T-helper 2 cell (primary cell): ENCODE results near the gene CTAGE6.
"Not testable (repeated sequence)": the region's sequence is repeated elsewhere in the genome, so short reads cannot be mapped to it uniquely, and the experiment has no call there.

Experiments used
- DNase-seq, 5 experiments: peaks; one replicate each; pipeline versions ENCODE4 v3.0.0 to v3.0.0-alpha.2; 2012 to 2022
- total RNA-seq, 2 donors: gene quantifications; one replicate each; lab custom pipeline; 2026; lab: John Stamatoyannopoulos, UW

Gene CTAGE6
- total RNA-seq, result 0 to 0.13 reads per million in 2 donors

- DNase-seq, result not testable (repeated sequence)
Observed at GRCh38 chr7:143757596-143757995, at the start of gene CTAGE6. Gene CTAGE6, minus strand, starts transcription at chr7:143757696. Its CDS starts 38 bp downstream, at chr7:143757658.

- not testable (repeated sequence) for DNase-seq
Observed at GRCh38 chr7:143806664-143807071, 49.2 kb upstream of the CTAGE6 start.

- DNase-seq, result not testable (repeated sequence)
Observed at GRCh38 chr7:143797896-143798290, 40.4 kb upstream of the CTAGE6 start.

DNA sequence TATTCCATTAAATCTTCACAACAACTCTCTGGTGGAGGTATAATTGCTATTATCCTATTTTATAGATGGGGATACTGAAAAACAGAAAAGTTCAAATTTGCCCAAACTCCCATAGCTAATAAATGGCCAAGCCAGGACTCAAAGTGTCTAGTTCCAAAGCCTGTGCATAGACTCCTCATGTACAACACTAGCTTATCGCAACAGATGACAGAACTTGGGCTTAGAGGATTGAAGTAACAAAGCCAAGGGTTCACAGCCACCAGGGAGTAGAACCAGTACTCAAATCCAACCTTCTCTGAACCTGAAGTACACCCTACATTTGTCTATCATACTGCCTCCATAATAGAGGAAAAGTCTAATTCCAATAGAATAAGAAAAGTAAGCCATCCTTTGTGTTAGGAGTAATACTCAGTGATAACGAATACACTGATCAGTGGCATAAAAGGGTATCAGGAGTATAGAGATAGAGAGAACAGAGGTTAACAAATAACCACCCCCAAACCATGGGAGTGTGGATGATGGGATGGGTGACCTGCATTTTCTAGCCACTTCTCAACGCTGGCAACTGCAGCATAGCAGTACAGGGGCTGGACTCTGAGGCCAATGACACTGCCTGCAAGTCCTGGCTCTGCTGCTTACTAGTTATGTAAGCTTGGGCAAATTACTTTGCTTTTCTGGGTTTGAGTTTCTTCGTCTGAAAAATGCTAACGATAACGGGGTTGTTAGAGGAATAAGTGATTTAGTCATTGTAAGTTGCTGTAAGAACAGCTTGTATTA, 39.8 kb upstream of the CTAGE6 start:
- not testable (repeated sequence) for DNase-seq

- not testable (repeated sequence) for DNase-seq
Observed at GRCh38 chr7:143795653-143796052, 38.2 kb upstream of the CTAGE6 start.

DNA sequence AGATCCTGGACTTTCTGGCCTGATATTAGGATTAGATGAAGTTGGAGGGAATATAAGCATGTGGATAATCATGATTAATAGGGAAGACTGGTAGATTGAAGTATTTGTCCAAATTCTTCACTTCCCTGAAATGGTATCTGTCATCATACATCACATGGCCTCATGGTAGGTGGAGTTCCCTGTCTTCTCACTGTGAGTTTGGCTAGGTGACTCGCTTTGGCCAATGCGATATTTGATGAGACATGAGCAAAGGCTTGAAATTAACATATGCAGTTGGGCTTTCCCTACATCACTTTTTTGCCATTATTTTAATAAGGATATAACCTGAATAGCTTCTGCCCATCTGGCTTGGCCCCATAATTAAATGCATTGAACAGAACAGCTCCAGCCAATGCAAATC, 35.1 kb upstream of the CTAGE6 start:
- DNase-seq, result not testable (repeated sequence)

DNA sequence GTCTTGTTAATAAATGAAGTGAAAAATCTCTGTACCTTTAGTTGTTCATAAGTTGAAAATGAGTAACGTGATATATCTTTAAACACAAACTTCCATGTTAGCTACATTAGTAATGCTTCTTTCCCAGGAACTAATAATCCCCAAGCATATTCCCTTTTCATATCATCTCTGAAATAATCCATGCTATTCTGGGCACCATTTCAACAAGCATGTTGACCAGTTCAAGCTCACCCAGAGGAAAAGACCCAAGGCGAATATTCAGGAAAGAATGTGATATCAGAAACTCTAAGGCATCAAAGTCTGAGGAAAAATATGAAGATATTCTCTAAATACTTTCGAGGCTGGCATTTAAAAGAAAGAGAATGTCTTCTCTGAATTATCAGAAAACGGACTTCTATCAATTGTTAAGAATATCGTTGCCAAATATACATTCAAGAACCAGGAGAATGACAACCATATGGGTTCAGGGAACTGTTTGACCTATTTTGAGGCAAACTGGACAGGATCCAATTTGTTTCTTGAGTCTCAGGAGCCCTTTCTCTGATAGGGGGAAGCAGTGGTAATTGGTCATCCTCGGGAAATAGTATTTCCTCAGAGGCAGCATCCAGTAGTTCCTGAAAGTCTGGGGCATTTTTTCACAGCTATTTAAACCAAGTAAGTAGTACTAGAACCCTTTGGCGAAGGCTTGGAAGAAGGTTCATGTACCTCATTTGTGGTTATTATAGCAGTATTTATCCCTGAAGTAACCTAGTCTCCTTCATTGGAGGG, 28.1 kb upstream of the CTAGE6 start:
- not testable (repeated sequence) for DNase-seq

DNA sequence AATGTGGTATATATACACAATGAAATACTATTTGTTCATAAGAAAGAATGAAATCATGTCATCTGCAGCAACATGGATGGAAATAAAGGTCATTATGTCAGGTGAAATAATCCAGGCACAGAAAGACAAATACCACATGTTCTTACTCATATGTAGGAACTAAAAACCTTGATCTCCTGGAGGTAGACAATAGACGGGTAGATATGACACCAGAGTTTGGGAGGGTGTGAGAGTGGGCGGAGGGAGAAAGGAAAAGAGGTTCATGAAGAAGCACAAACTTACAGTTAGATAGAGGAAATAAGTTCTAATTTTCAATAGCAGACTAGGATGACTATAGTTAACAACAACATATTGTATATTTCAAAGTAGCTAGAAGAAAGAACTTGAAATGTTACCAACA, 22.1 kb upstream of the CTAGE6 start:
- not testable (repeated sequence) for DNase-seq

- DNase-seq, result not testable (repeated sequence)
Observed at GRCh38 chr7:143772738-143773468, 15.4 kb upstream of the CTAGE6 start.

DNA sequence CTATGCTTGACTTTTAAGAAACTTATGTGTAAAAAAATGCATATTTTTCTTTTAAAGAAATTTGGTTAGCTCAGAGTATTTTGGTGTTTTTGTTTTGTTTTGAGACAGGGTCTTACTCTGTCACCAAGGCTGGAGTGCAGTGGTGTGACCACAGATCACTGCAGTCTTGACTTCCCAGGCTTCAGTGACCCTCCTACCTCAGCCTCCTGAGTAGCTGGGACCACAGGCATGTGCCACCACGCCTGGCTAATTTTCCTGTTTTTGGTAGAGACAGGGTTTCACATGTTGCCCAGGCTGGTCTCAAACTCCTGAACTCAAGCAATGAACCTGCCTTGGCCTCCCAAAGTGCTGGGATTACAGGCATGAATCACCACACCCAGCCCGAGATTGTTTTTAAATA, 10.0 kb upstream of the CTAGE6 start:
- DNase-seq, result not testable (repeated sequence)

DNA sequence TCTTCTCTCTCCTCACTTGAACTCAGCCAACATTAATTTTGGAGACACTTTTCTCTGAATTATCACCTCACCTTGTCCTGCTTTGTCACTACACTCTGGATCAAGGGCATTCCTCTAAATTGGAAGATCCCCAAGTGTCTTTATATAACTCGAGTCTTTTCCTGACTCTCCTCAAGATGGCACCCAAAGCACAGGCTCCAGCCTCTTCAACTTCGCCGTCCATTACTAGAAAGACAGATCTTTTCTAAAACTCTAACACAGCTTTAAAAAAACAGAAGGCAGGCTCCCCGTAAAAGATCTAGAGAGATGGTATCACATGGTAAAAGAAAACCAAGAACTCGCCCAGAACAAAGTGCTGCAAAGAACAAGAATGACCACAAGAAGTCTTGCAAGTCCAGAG, 8.2 kb upstream of the CTAGE6 start:
- DNase-seq, result not testable (repeated sequence)

- DNase-seq, result not testable (repeated sequence)
Observed at GRCh38 chr7:143763065-143763464, 5.6 kb upstream of the CTAGE6 start.

GRCh38 chr7:143745340-143745739, 12.2 kb downstream of the CTAGE6 start:
- not testable (repeated sequence) for DNase-seq

- DNase-seq, result peak in 2 of 5 experiments; percentile 32 to 60
Observed at GRCh38 chr7:143737037-143737819, 20.3 kb downstream of the CTAGE6 start.

- DNase-seq, result no peak
Observed at GRCh38 chr7:143735962-143736361, 21.5 kb downstream of the CTAGE6 start.

GRCh38 chr7:143733876-143734275, 23.6 kb downstream of the CTAGE6 start:
- DNase-seq, result peak in 1 of 5 experiments; percentile 8

GRCh38 chr7:143728333-143728862, 29.1 kb downstream of the CTAGE6 start:
- no peak for DNase-seq

GRCh38 chr7:143727561-143727960, 29.9 kb downstream of the CTAGE6 start:
- not testable (repeated sequence) for DNase-seq

GRCh38 chr7:143726143-143726542, 31.4 kb downstream of the CTAGE6 start:
- DNase-seq, result not testable (repeated sequence)

GRCh38 chr7:143720335-143720734, 37.2 kb downstream of the CTAGE6 start:
- DNase-seq, result not testable (repeated sequence)

- DNase-seq, result not testable (repeated sequence)
Observed at GRCh38 chr7:143715543-143716193, 41.8 kb downstream of the CTAGE6 start.
